Right cardiac atrium (tissue), 5 donors: Measurements from ENCODE around the gene DNAH2. TPM values are rescaled to one million over a fixed set of nuclear protein-coding genes. Genes with fewer than 3 reads are reported as not detected.

Source experiments
- ATAC-seq, 2 donors: fragments of 200-7000 bp; cut with Tn5 transposase; one replicate each; pipeline versions ENCODE4 v1.8.0 to v1.9.1; 2020; ENCODE audit warnings: moderate library complexity in 2 of 2, mild to moderate bottlenecking in 1 of 2
- DNase-seq, 3 donors: peaks; one replicate each; pipeline ENCODE4 v3.0.0-alpha.2; 2020
- H3K27ac ChIP-seq: one replicate; pipeline ENCODE4 v1.5.1; 2013; ENCODE audit warnings: mild to moderate bottlenecking, low read length, control low read depth, moderate library complexity
- H3K27me3 ChIP-seq: one replicate; pipeline ENCODE4 v1.6.1; 2013; ENCODE audit not compliant: control insufficient read depth, insufficient read depth
- H3K4me1 ChIP-seq: one replicate; pipeline ENCODE4 v1.6.1; 2013; ENCODE audit warnings: low read length; ENCODE audit not compliant: control insufficient read depth, insufficient read depth
- H3K4me3 ChIP-seq: one replicate; pipeline ENCODE4 v1.5.1; 2013; ENCODE audit warnings: low read length, control low read depth
- H3K9me3 ChIP-seq: one replicate; pipeline ENCODE4 v1.6.1; 2013; ENCODE audit warnings: low read length; ENCODE audit not compliant: control insufficient read depth
- whole genome bisulfite sequencing: extraction: QIAGEN DNeasy Blood & Tissue Kit; methylation state at CpG from one replicate; pipeline ENCODE4 v1.1.7; 2013; 5-methylcytosine and 5-hydroxymethylcytosine counted together
- intact Hi-C, 4 donors: fragments of 100-400 bp; cut with DNase I; formaldehyde crosslinking; loops; one replicate each; pipeline versions ENCODE4 v1.11.0 to v1.14.0; 2022 to 2023
- long read RNA-seq, 4 donors: library from polyadenylated mRNA; unstranded; transcript quantifications; one replicate each; pipeline ENCODE4 v2.0.0, GENCODE V29; 2020 to 2021
- polyA plus RNA-seq: library from polyadenylated mRNA; stranded (reverse); fragments of 200-250 nt; gene quantifications from one replicate; pipeline ENCODE4 v1.2.3, GENCODE V29; 2013
- total RNA-seq, 4 donors: library from RNA; stranded (reverse); fragmentation: NEBNext Ultra II Directional; extraction: Animal tissue kit (Norgen Biotek cat#: 25700); gene quantifications; one replicate each; pipeline ENCODE4 v1.2.1, GENCODE V29; 2021
- donor health status: healthy with polysubstance abuse.
- donor health status: DM: no; HTN: yes; CAD: no.
- donor health status: DM: no; HTN: no; CAD: no.
- donor health status: DM: no; HTN: yes; CAD: no; lungs with severe emphysema.
- donor health status: DM: yes; HTN: yes; CAD: no.

DNAH2 gene
- total RNA-seq (under 1 TPM in 3 of 4 donors, not detected in 1; 0.03 to 0.22 (median 0.06) TPM), polyA plus RNA-seq (0.11 TPM)
- long read RNA-seq, donor 1, result 0 reads
- long read RNA-seq, donor 2, result 0 reads
- long read RNA-seq, donor 3, result 0 reads
- long read RNA-seq, donor 4, result 0 reads

- Histone ChIP-seq H3K27ac (no peak within 1 kb of the TSS), H3K4me3 (peak within 1 kb of the TSS; percentile 44), H3K9me3 (no peaks in the 10 kb centered on the region), H3K27me3 (no peaks in the 10 kb centered on the region), H3K4me1 (no peaks in the 10 kb centered on the region)
- DNase-seq (peak; percentile 76 to 90 (median 89)), ATAC-seq (peak; percentile 91 to 95)
- intact Hi-C loops, result no loop called here
- under 1% methylated on average over 64 of the region's 64 CpGs for WGBS
Observed at GRCh38 chr17:7716901-7717755, at the start of gene DNAH2. TSS of gene DNAH2 (plus strand) at chr17:7717744. CDS start at chr17:7719735, 1,991 bp downstream.

- no peak overlapping the region for H3K27ac ChIP-seq
- no peak overlapping the region for H3K4me3 ChIP-seq
- no peaks in the 10 kb centered on the region for H3K27me3 ChIP-seq
- no peaks in the 10 kb centered on the region for H3K4me1 ChIP-seq
- no peak for DNase-seq
- 93% methylated on average over 7 of the region's 7 CpGs for WGBS
- intact Hi-C loops, result no loop called here
- no peak for ATAC-seq
- peaks cover 3% of the 10 kb centered on the region for H3K9me3 ChIP-seq
Observed at GRCh38 chr17:7668482-7668881, 49.1 kb upstream of the DNAH2 start.

- WGBS, result 91% methylated on average over 2 of the region's 2 CpGs
Observed at GRCh38 chr17:7673239-7673638, 44.3 kb upstream of the DNAH2 start.

GRCh38 chr17:7674934-7675333, 42.6 kb upstream of the DNAH2 start:
- H3K27ac ChIP-seq, result no peak overlapping the region
- H3K4me1 ChIP-seq, result no peaks in the 10 kb centered on the region
- H3K9me3 ChIP-seq, result peaks cover 4% of the 10 kb centered on the region
- H3K27me3 ChIP-seq, result no peaks in the 10 kb centered on the region
- intact Hi-C loops, result no loop called here
- DNase-seq (no peak), ATAC-seq (no peak)
- H3K4me3 ChIP-seq, result no peak overlapping the region
- WGBS, result 87% methylated on average over 14 of the region's 14 CpGs

More at GRCh38 chr17:7673239-7673638, 44.3 kb upstream of the DNAH2 start:
- DNase-seq (no peak), ATAC-seq (no peak)
- Histone ChIP-seq H3K4me1 (no peaks in the 10 kb centered on the region), H3K27ac (no peak overlapping the region), H3K9me3 (peaks cover 4% of the 10 kb centered on the region), H3K27me3 (no peaks in the 10 kb centered on the region), H3K4me3 (no peak overlapping the region)
- intact Hi-C loops, result no loop called here

- WGBS, result 75% methylated on average over 5 of the region's 5 CpGs
- H3K4me1 ChIP-seq, result no peaks in the 10 kb centered on the region
- ATAC-seq (no peak), DNase-seq (no peak)
- intact Hi-C loops, result no loop called here
- H3K27me3 ChIP-seq, result no peaks in the 10 kb centered on the region
- peaks cover 4% of the 10 kb centered on the region for H3K9me3 ChIP-seq
- no peak overlapping the region for H3K27ac ChIP-seq
- H3K4me3 ChIP-seq, result no peak overlapping the region
Observed at GRCh38 chr17:7676533-7676932, 41.0 kb upstream of the DNAH2 start.

- intact Hi-C loops, result no loop called here
- DNase-seq (no peak), ATAC-seq (no peak)
- Histone ChIP-seq H3K4me1 (no peaks in the 10 kb centered on the region), H3K9me3 (peaks cover 4% of the 10 kb centered on the region), H3K4me3 (no peak overlapping the region), H3K27me3 (no peaks in the 10 kb centered on the region), H3K27ac (no peak overlapping the region)
- 72% methylated on average over 10 of the region's 10 CpGs for WGBS
Observed at GRCh38 chr17:7677388-7678067, 40.0 kb upstream of the DNAH2 start.

- Histone ChIP-seq H3K4me3 (peak overlapping the region; percentile 100), H3K27me3 (no peaks in the 10 kb centered on the region), H3K9me3 (no peaks in the 10 kb centered on the region), H3K27ac (peak overlapping the region; percentile 89), H3K4me1 (no peaks in the 10 kb centered on the region)
- ATAC-seq, result no peak
- no peak for DNase-seq
- WGBS, result 64% methylated on average over 15 of the region's 15 CpGs
- intact Hi-C loops, result loop anchor here (5.0 to 10.0 kb wide), 3 partner anchors 50 to 100 kb away; partner anchors contain the start of genes SHBG (in 4 of the 4) and MPDU1 (in 1 of the 4)
Observed at GRCh38 chr17:7684851-7685532, 32.6 kb upstream of the DNAH2 start.

- peak overlapping the region; percentile 89 for H3K27ac ChIP-seq
- peak; percentile 92 to 97 (median 95) for DNase-seq
- H3K4me1 ChIP-seq, result no peaks in the 10 kb centered on the region
- H3K9me3 ChIP-seq, result no peaks in the 10 kb centered on the region
- WGBS, result 5% methylated on average over 44 of the region's 44 CpGs
- peak overlapping the region; percentile 100 for H3K4me3 ChIP-seq
- H3K27me3 ChIP-seq, result no peaks in the 10 kb centered on the region
- peak; percentile 84 for ATAC-seq
- intact Hi-C loops, result loop anchor here (5.0 to 10.0 kb wide), 3 partner anchors 51 to 101 kb away; partner anchors contain the start of genes SHBG (in 4 of the 4) and MPDU1 (in 1 of the 4)
Observed at GRCh38 chr17:7685533-7686221, 31.9 kb upstream of the DNAH2 start.

- no peaks in the 10 kb centered on the region for H3K9me3 ChIP-seq
- intact Hi-C loops, result loop anchor here (5.0 to 10.0 kb wide), 3 partner anchors 52 to 102 kb away; partner anchors contain the start of genes SHBG (in 4 of the 4) and MPDU1 (in 1 of the 4)
- no peaks in the 10 kb centered on the region for H3K4me1 ChIP-seq
- H3K4me3 ChIP-seq, result peak overlapping the region; percentile 100
- H3K27me3 ChIP-seq, result no peaks in the 10 kb centered on the region
- peak; percentile 80 to 91 (median 86) for DNase-seq
- peak; percentile 66 to 70 for ATAC-seq
- under 1% methylated on average over 30 of the region's 30 CpGs for WGBS
- peak overlapping the region; percentile 99 for H3K27ac ChIP-seq
Observed at GRCh38 chr17:7686222-7687071, 31.1 kb upstream of the DNAH2 start.
